HG03097 (cell line): ENCODE results near the gene ANKH.

ENCODE experiments used
- ATAC-seq: cut with Tn5 transposase; IDR thresholded peaks from one replicate; pipeline ENCODE4 v1.9.1; 2021; ENCODE audit not compliant: unreplicated experiment, low FRiP score

ANKH gene

GRCh38 chr5:14767735-14768507, 103.7 kb downstream of the ANKH start:
- peak; percentile 61 for ATAC-seq

GRCh38 chr5:14767053-14767452, 104.5 kb downstream of the ANKH start:
- ATAC-seq: no peak

GRCh38 chr5:14766584-14766983, 105.0 kb downstream of the ANKH start:
- ATAC-seq: no peak

- no peak for ATAC-seq
Measured at GRCh38 chr5:14765587-14765986, 106.0 kb downstream of the ANKH start.

- ATAC-seq: no peak
Measured at GRCh38 chr5:14762549-14763216, 108.9 kb downstream of the ANKH start.

GRCh38 chr5:14760548-14761002, 111.0 kb downstream of the ANKH start:
- no peak for ATAC-seq

- ATAC-seq: no peak
Measured at GRCh38 chr5:14759744-14760547, 111.6 kb downstream of the ANKH start.

GRCh38 chr5:14757850-14758249, 113.7 kb downstream of the ANKH start:
- ATAC-seq: no peak

- no peak for ATAC-seq
Measured at GRCh38 chr5:14756478-14756877, 115.1 kb downstream of the ANKH start.

- no peak for ATAC-seq
Measured at GRCh38 chr5:14753947-14754346, 117.6 kb downstream of the ANKH start.

GRCh38 chr5:14753292-14753691, 118.3 kb downstream of the ANKH start:
- no peak for ATAC-seq

- no peak for ATAC-seq
Measured at GRCh38 chr5:14752497-14753071, 119.0 kb downstream of the ANKH start.

- ATAC-seq: no peak
Measured at GRCh38 chr5:14750712-14751111, 120.9 kb downstream of the ANKH start.

GRCh38 chr5:14749579-14750101, 121.9 kb downstream of the ANKH start:
- ATAC-seq: no peak

GRCh38 chr5:14748180-14748900, 123.2 kb downstream of the ANKH start:
- ATAC-seq: no peak

GRCh38 chr5:14745753-14746152, 125.8 kb downstream of the ANKH start:
- no peak for ATAC-seq

GRCh38 chr5:14745188-14745563, 126.4 kb downstream of the ANKH start:
- ATAC-seq: no peak

- no peak for ATAC-seq
Measured at GRCh38 chr5:14744296-14745187, 127.0 kb downstream of the ANKH start.
